Measurements from ENCODE around the gene CBR4. TPM values are rescaled to one million over a fixed set of nuclear protein-coding genes. Genes with fewer than 3 reads are reported as not detected.

CBR4 gene
- total RNA-seq, 1 donor from 2014 or later, result 13.0 TPM

GRCh38 chr4:169027663-169028062 is 17.6 kb upstream of the CBR4 start:
- intact Hi-C loops (cut with DNase I), result no loop called here

DNA sequence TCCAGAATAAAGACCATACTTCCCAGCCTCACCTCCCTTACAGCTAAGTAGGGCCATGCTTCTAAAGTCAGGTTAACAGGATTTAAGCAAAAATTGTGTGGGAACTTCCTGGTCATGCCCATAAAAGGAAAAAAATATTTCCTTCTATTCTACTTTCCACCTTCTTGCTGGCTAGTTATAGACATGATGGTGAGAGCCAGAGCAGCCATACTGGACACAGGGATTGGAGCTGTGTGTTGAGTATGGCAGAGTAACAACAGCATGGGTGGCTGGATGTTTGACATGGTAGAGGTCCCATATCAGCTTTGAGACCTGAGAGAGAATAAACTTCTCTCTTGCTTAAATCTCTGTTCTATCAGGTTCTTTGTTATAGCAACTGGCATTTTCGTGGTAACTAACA is 15.1 kb upstream of the CBR4 start:
- TF ChIP-seq POLR2AphosphoS5 (IDR thresholded peaks at IDR 0.05; ENCODE audit: insufficient read depth in 1 of 2, low read depth in 1 of 2) (no peak), POLR2A (IDR thresholded peaks at IDR 0.05) (no peak)
- TF ChIP-seq, protein P1, sequence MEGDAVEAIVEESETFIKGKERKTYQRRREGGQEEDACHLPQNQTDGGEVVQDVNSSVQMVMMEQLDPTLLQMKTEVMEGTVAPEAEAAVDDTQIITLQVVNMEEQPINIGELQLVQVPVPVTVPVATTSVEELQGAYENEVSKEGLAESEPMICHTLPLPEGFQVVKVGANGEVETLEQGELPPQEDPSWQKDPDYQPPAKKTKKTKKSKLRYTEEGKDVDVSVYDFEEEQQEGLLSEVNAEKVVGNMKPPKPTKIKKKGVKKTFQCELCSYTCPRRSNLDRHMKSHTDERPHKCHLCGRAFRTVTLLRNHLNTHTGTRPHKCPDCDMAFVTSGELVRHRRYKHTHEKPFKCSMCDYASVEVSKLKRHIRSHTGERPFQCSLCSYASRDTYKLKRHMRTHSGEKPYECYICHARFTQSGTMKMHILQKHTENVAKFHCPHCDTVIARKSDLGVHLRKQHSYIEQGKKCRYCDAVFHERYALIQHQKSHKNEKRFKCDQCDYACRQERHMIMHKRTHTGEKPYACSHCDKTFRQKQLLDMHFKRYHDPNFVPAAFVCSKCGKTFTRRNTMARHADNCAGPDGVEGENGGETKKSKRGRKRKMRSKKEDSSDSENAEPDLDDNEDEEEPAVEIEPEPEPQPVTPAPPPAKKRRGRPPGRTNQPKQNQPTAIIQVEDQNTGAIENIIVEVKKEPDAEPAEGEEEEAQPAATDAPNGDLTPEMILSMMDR (IDR thresholded peaks at IDR 0.05), result no peak
- Histone ChIP-seq H3K4me3 (no peak overlapping the region), H3K4me1 (no peaks in the 10 kb centered on the region), H3K27ac (no peak overlapping the region), H3K36me3 (no peaks in the 10 kb centered on the region), H3K9me3 (no peaks in the 10 kb centered on the region), H3K27me3 (no peaks in the 10 kb centered on the region)
- DNase-seq (ENCODE audit: extremely low spot score in 2 of 2), result no peak
- intact Hi-C loops (cut with DNase I), result no loop called here

More at GRCh38 chr4:169027663-169028062, 17.6 kb upstream of the CBR4 start:
- no peaks in the 10 kb centered on the region for H3K9me3 ChIP-seq
- no peak overlapping the region for H3K4me3 ChIP-seq
- no peak overlapping the region for H3K27ac ChIP-seq
- no peaks in the 10 kb centered on the region for H3K36me3 ChIP-seq
- no peak for DNase-seq (ENCODE audit: extremely low spot score in 2 of 2)
- TF ChIP-seq, protein P1 (IDR thresholded peaks at IDR 0.05), result no peak
- TF ChIP-seq POLR2A (IDR thresholded peaks at IDR 0.05), result no peak
- no peak for TF ChIP-seq POLR2AphosphoS5 (IDR thresholded peaks at IDR 0.05; ENCODE audit: insufficient read depth in 1 of 2, low read depth in 1 of 2)
- no peaks in the 10 kb centered on the region for H3K4me1 ChIP-seq
- H3K27me3 ChIP-seq, result no peaks in the 10 kb centered on the region

- no peaks in the 10 kb centered on the region for H3K36me3 ChIP-seq
Measured at GRCh38 chr4:169024762-169025161, 14.7 kb upstream of the CBR4 start.

GRCh38 chr4:169018406-169018805 is 8.4 kb upstream of the CBR4 start:
- DNase-seq (ENCODE audit: extremely low spot score in 2 of 2), result no peak
- TF ChIP-seq POLR2AphosphoS5 (IDR thresholded peaks at IDR 0.05; ENCODE audit: insufficient read depth in 1 of 2, low read depth in 1 of 2) (no peak), POLR2A (IDR thresholded peaks at IDR 0.05) (no peak)
- TF ChIP-seq, protein P1 (IDR thresholded peaks at IDR 0.05), result no peak
- no peaks in the 10 kb centered on the region for H3K36me3 ChIP-seq
- no peaks in the 10 kb centered on the region for H3K9me3 ChIP-seq
- no peaks in the 10 kb centered on the region for H3K4me1 ChIP-seq
- H3K4me3 ChIP-seq, result no peak overlapping the region
- H3K27me3 ChIP-seq, result no peaks in the 10 kb centered on the region
- intact Hi-C loops (cut with DNase I), result loop anchor here (10.0 kb wide), 1 partner anchor 256 kb away; the partner anchor contains the start of gene SH3RF1
- H3K27ac ChIP-seq, result no peak overlapping the region

More at GRCh38 chr4:169024762-169025161, 14.7 kb upstream of the CBR4 start:
- no peak for DNase-seq (ENCODE audit: extremely low spot score in 2 of 2)
- H3K4me3 ChIP-seq, result no peak overlapping the region
- no peaks in the 10 kb centered on the region for H3K9me3 ChIP-seq
- intact Hi-C loops (cut with DNase I), result no loop called here
- no peaks in the 10 kb centered on the region for H3K27me3 ChIP-seq
- H3K4me1 ChIP-seq, result no peaks in the 10 kb centered on the region
- TF ChIP-seq POLR2A (IDR thresholded peaks at IDR 0.05) (no peak), POLR2AphosphoS5 (IDR thresholded peaks at IDR 0.05; ENCODE audit: insufficient read depth in 1 of 2, low read depth in 1 of 2) (no peak)
- TF ChIP-seq, protein P1 (IDR thresholded peaks at IDR 0.05), result peak in 2 of 3 experiments; percentile 29 to 39
- H3K27ac ChIP-seq, result no peak overlapping the region

DNA sequence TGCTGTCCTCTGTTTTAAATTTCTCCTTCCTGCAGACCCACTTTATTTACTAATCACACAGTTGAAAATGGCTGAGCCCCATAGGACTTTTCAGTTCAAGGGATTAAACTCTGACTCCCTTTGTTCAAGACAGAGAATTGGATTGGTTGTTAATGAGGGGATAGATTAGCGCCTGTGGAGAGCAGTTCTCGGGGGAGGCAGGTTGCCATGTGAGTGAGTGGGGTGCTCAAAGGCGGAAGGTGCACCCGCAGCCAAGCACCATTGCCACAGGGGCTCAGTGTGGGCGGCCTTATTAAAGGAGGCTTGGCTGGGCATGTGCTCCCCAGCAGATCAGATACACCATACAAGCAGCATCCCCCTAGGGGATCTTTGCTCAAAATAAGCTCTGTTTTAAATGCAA is 7.9 kb upstream of the CBR4 start:
- H3K4me3 ChIP-seq, result no peak overlapping the region
- no peak for DNase-seq (ENCODE audit: extremely low spot score in 2 of 2)
- H3K27me3 ChIP-seq, result no peaks in the 10 kb centered on the region
- H3K4me1 ChIP-seq, result no peaks in the 10 kb centered on the region
- H3K9me3 ChIP-seq, result no peaks in the 10 kb centered on the region
- TF ChIP-seq POLR2AphosphoS5 (IDR thresholded peaks at IDR 0.05; ENCODE audit: insufficient read depth in 1 of 2, low read depth in 1 of 2), result no peak
- TF ChIP-seq, protein P1 (IDR thresholded peaks at IDR 0.05), result no peak
- no peak for TF ChIP-seq POLR2A (IDR thresholded peaks at IDR 0.05)
- no peak overlapping the region for H3K27ac ChIP-seq
- H3K36me3 ChIP-seq, result no peaks in the 10 kb centered on the region
- intact Hi-C loops (cut with DNase I), result loop anchor here (10.0 kb wide), 1 partner anchor 257 kb away; the partner anchor contains the start of gene SH3RF1

Measured in vagina (tissue), 2 donors.